K562 (cell line): ENCODE data around the gene CD52. TPM values are rescaled to one million over a fixed set of nuclear protein-coding genes. Genes with fewer than 3 reads are reported as not detected.

Source experiments
- ATAC-seq: fragments of 200-7000 bp; cut with Tn5 transposase; 3 replicates; pipeline ENCODE4 v1.9.1; 2020; ENCODE audit warnings: moderate library complexity
- BruUV-seq: library from RNA; stranded (reverse); fragments of 400-500 nt; replicated peaks from 2 replicates; lab custom pipeline; 2021; lab: Mats Ljungman, UMichigan
- CTCF ChIA-PET: fragments of 300-600 bp; formaldehyde crosslinking; extraction: SDS; loops from one replicate; lab custom pipeline; 2021; ENCODE audit warnings: low intra/inter-chr PET ratio; lab: Yijun Ruan, JAX
- POLR2A ChIA-PET: fragments of 300-600, 350-650 bp; sonication (Branson Sonifier 250); formaldehyde crosslinking; extraction: SDS; loops from one replicate; lab custom pipeline; 2021; ENCODE audit warnings: antibody characterized with exemption, inconsistent platforms; lab: Yijun Ruan, JAX
- DNase-seq, 4 experiments: peaks; one replicate each; pipeline versions ENCODE4 v3.0.0 to v3.0.0-alpha.2; 2011 to 2018; ENCODE audit warnings: low spot score in 3 of 4, mixed read lengths in 3 of 4; ENCODE audit errors: extremely low read depth in 1 of 4
- FAIRE-seq: peaks from 2 replicates; lab custom pipeline; 2011; peaks lifted over from hg19 to GRCh38; lab: Jason Lieb, UNC
- H2AFZ ChIP-seq: 2 replicates; pipeline ENCODE4 v1.6.0; 2011; ENCODE audit warnings: low read depth, low read length, control low read depth, inconsistent platforms
- H3K27ac ChIP-seq: fragments of 200-600 bp; 3 replicates; pipeline ENCODE4 v1.8.0; 2011; ENCODE audit warnings: low read depth, mild to moderate bottlenecking, control low read depth, inconsistent platforms, low read length, moderate library complexity, mixed read lengths; ENCODE audit errors: extremely low read depth
- H3K27me3 ChIP-seq, 2 experiments: fragments of 300-600 bp in 1 of 2; 2 replicates in 1 of 2; 3 replicates in 1 of 2; pipeline versions ENCODE4 v1.6.0 to v1.8.0; 2011; ENCODE audit warnings: inconsistent platforms in 2 of 2, low read length in 2 of 2, mild to moderate bottlenecking in 1 of 2, mixed read lengths in 1 of 2, moderate library complexity in 1 of 2; ENCODE audit not compliant: control insufficient read depth in 2 of 2, insufficient read depth in 2 of 2
- H3K36me3 ChIP-seq: fragments of 300-600 bp; 3 replicates; pipeline ENCODE4 v1.8.0; 2011; ENCODE audit warnings: mild to moderate bottlenecking, low read length, inconsistent platforms; ENCODE audit not compliant: control insufficient read depth, insufficient read depth
- H3K4me1 ChIP-seq, 2 experiments: fragments of 200-600 bp in 1 of 2; replicated peaks in 1 of 2; 2 replicates in 1 of 2; 3 replicates in 1 of 2; pipeline versions ENCODE4 v1.5.1 to v1.8.0; 2011; ENCODE audit warnings: inconsistent platforms in 2 of 2, low read length in 2 of 2, mild to moderate bottlenecking in 1 of 2, mixed read lengths in 1 of 2, moderate library complexity in 1 of 2; ENCODE audit not compliant: control insufficient read depth in 2 of 2, insufficient read depth in 2 of 2
- H3K4me2 ChIP-seq: 2 replicates; pipeline ENCODE4 v1.6.1; 2011; ENCODE audit warnings: low read length, control low read depth, inconsistent platforms, mixed read lengths; ENCODE audit not compliant: insufficient read depth
- H3K4me3 ChIP-seq: fragments of 200-600 bp; sonication (generic), shearing (Covaris generic); 2 replicates; pipeline ENCODE4 v1.5.1; 2016; ENCODE audit warnings: control low read depth, inconsistent platforms
- H3K79me2 ChIP-seq: fragments of 200-600 bp; 3 replicates; pipeline ENCODE4 v1.8.0; 2011; ENCODE audit warnings: low read length, inconsistent platforms; ENCODE audit not compliant: control insufficient read depth, insufficient read depth
- H3K9ac ChIP-seq, 2 experiments: 2 replicates each; pipeline versions ENCODE4 v1.6.0 to v1.6.1; 2011; ENCODE audit warnings: low read depth in 2 of 2, low read length in 2 of 2, control low read depth in 1 of 2, inconsistent platforms in 1 of 2, mild to moderate bottlenecking in 1 of 2, mixed read lengths in 1 of 2; ENCODE audit not compliant: insufficient read depth in 1 of 2
- H3K9me1 ChIP-seq: one replicate; pipeline ENCODE4 v1.6.0; 2011; ENCODE audit warnings: inconsistent platforms, mild to moderate bottlenecking, low read length, moderate library complexity; ENCODE audit not compliant: control insufficient read depth, insufficient read depth
- H3K9me3 ChIP-seq: replicated peaks from 2 replicates; pipeline ENCODE4 v1.5.1; 2011; ENCODE audit warnings: low read depth, low read length, inconsistent platforms; ENCODE audit not compliant: control insufficient read depth, insufficient read depth
- H4K20me1 ChIP-seq: replicated peaks from 2 replicates; pipeline ENCODE4 v1.6.1; 2011; ENCODE audit warnings: low read length, inconsistent platforms, mixed read lengths; ENCODE audit not compliant: control insufficient read depth, insufficient read depth
- CEBPG ChIP-seq, 3 experiments: fragments of 200-800 bp in 1 of 3; sonication (Bioruptor generic) in 1 of 3; sonication (generic) in 1 of 3; formaldehyde crosslinking in 1 of 3; IDR thresholded peaks in 2 of 3; conservative IDR thresholded peaks in 1 of 3; 2 replicates each; pipeline versions ENCODE4 v1.6.1 to v1.8.0; 2016 to 2022; ENCODE audit warnings: missing compliant biosample characterization in 2 of 3, missing genetic modification characterization in 2 of 3, mild to moderate bottlenecking in 1 of 3, missing genetic modification reagents in 1 of 3
- ELF2 ChIP-seq: fragments of 250-450 bp; sonication (Bioruptor Pico); IDR thresholded peaks from 2 replicates; pipeline ENCODE4 v1.5.0; 2021; ENCODE audit warnings: mild to moderate bottlenecking
- HMGN3 ChIP-seq: IDR thresholded peaks from 2 replicates; pipeline ENCODE4 v1.6.1; 2011; ENCODE audit warnings: borderline replicate concordance, low read depth, mild to moderate bottlenecking, mixed read lengths, low read length; ENCODE audit not compliant: insufficient read length; ENCODE audit errors: extremely low read depth
- ILK ChIP-seq: fragments of 450-650 bp; IDR thresholded peaks from 2 replicates; pipeline ENCODE4 v1.6.1; 2016; ENCODE audit warnings: missing genetic modification characterization, low read depth, mild to moderate bottlenecking, missing compliant biosample characterization, moderate library complexity, borderline replicate concordance
- NELFE ChIP-seq: IDR thresholded peaks from 2 replicates; pipeline ENCODE4 v1.6.1; 2011; ENCODE audit warnings: mild to moderate bottlenecking; ENCODE audit not compliant: insufficient read depth, insufficient read length
- NFIX ChIP-seq: fragments of 250-450 bp; sonication (Bioruptor Pico); IDR thresholded peaks from 2 replicates; pipeline ENCODE4 v1.4.0; 2020; ENCODE audit warnings: low read depth, mild to moderate bottlenecking, moderate library complexity
- NFYB ChIP-seq: IDR thresholded peaks from 2 replicates; pipeline ENCODE4 v1.6.1; 2011; ENCODE audit warnings: mild to moderate bottlenecking, moderate library complexity; ENCODE audit not compliant: insufficient read length; ENCODE audit errors: extremely low read depth
- NR2C1 ChIP-seq, 2 experiments: fragments of 450-650 bp; IDR thresholded peaks; 2 replicates each; pipeline ENCODE4 v1.6.1; 2017; ENCODE audit warnings: mild to moderate bottlenecking in 2 of 2, antibody characterized with exemption in 1 of 2, inconsistent platforms in 1 of 2, missing compliant biosample characterization in 1 of 2, missing genetic modification characterization in 1 of 2
- SPI1 ChIP-seq: IDR thresholded peaks from 2 replicates; pipeline ENCODE4 v1.6.1; 2011; ENCODE audit warnings: low read depth, low read length, control low read depth, borderline replicate concordance
- ZKSCAN1 ChIP-seq: fragments of 150-350 bp; IDR thresholded peaks from 2 replicates; pipeline ENCODE4 v1.6.1; 2016; ENCODE audit warnings: low read depth, low read length
- ZNF140 ChIP-seq: fragments of 250-450 bp; sonication (Bioruptor Pico); IDR thresholded peaks from 2 replicates; pipeline ENCODE4 v1.8.0; 2021; ENCODE audit warnings: moderate library complexity, mild to moderate bottlenecking, inconsistent platforms
- ZNF324 ChIP-seq: fragments of 250-450 bp; sonication (Bioruptor Pico); IDR thresholded peaks from 2 replicates; pipeline ENCODE4 v1.4.0; 2020; ENCODE audit warnings: mild to moderate bottlenecking
- ZNF561 ChIP-seq: fragments of 450-650 bp; formaldehyde crosslinking; conservative IDR thresholded peaks from 2 replicates; pipeline ENCODE4 v1.4.0; 2020; ENCODE audit warnings: mild to moderate bottlenecking, moderate library complexity
- WGBS: fragments of 100-300 bp; shearing (Covaris generic); methylation state at CpG from one replicate; pipeline ENCODE4 v1.1.6; 2016; ENCODE audit warnings: low coverage, mixed read lengths; ENCODE audit not compliant: insufficient coverage; ENCODE audit errors: missing lambda C conversion rate; 5-methylcytosine and 5-hydroxymethylcytosine counted together
- in situ Hi-C: fragments of 300-500 bp; cut with MboI; formaldehyde crosslinking; loops from 4 replicates; pipeline ENCODE4 v1.15.0; 2018; ENCODE audit warnings: inconsistent platforms, mixed read lengths
- intact Hi-C: fragments of 100-400 bp; cut with micrococcal nuclease; formaldehyde crosslinking; loops from 2 replicates; pipeline ENCODE4 v1.14.2; 2022
- polyA plus RNA-seq, 8 experiments: library from polyadenylated mRNA; depleted of rRNA in 4 of 8; stranded (reverse) in 5 of 8; unstranded in 3 of 8; fragments of >200 nt; fragmentation: Nextera tagmentation in 2 of 8; fragmentation: Illumina TruSeq in 1 of 8; extraction: Ambion mirVana in 2 of 8; extraction: Trizol in 1 of 8; gene quantifications; 2 replicates each; pipeline versions ENCODE4 v1.2.1 to v1.2.3, GENCODE V29; 2011 to 2014; ENCODE audit warnings: inconsistent platforms in 1 of 8, missing spikeins in 1 of 8
- total RNA-seq, 7 experiments: library from RNA; depleted of rRNA in 6 of 7; stranded (reverse); fragments of >200 nt in 6 of 7; fragmentation: Illumina TruSeq in 2 of 7; extraction: Trizol in 2 of 7; gene quantifications; 2 replicates each; pipeline versions ENCODE4 v1.2.1 to v1.2.3, GENCODE V29; 2011 to 2021; ENCODE audit warnings: low replicate concordance in 1 of 7
- TF ChIP-seq, protein P1 (sequence below): fragments of 450-650 bp; formaldehyde crosslinking; IDR thresholded peaks from 2 replicates; pipeline ENCODE4 v1.4.0; 2020; ENCODE audit warnings: mild to moderate bottlenecking, moderate library complexity
- TF ChIP-seq, protein P2 (sequence below): fragments of 250-450 bp; sonication (Bioruptor Pico); IDR thresholded peaks from 2 replicates; pipeline ENCODE4 v1.8.0; 2021; ENCODE audit warnings: moderate library complexity, mild to moderate bottlenecking, inconsistent platforms
- TF ChIP-seq, protein P3 (sequence below): fragments of 450-650 bp; formaldehyde crosslinking; IDR thresholded peaks from 2 replicates; pipeline ENCODE4 v1.4.0; 2022; ENCODE audit warnings: missing genetic modification characterization
- TF ChIP-seq, protein P4 (sequence below): sonication (generic); formaldehyde crosslinking; IDR thresholded peaks from 2 replicates; pipeline ENCODE4 v1.9.0; 2022; ENCODE audit warnings: mild to moderate bottlenecking, missing genetic modification reagents

Gene CD52
- total and polyA plus RNA-seq, 9 of the 15 experiments (the other 6 are each of a cell fraction or from before 2014, with no cell fraction given): 34.9 to 488 (median 173) TPM

DNA sequence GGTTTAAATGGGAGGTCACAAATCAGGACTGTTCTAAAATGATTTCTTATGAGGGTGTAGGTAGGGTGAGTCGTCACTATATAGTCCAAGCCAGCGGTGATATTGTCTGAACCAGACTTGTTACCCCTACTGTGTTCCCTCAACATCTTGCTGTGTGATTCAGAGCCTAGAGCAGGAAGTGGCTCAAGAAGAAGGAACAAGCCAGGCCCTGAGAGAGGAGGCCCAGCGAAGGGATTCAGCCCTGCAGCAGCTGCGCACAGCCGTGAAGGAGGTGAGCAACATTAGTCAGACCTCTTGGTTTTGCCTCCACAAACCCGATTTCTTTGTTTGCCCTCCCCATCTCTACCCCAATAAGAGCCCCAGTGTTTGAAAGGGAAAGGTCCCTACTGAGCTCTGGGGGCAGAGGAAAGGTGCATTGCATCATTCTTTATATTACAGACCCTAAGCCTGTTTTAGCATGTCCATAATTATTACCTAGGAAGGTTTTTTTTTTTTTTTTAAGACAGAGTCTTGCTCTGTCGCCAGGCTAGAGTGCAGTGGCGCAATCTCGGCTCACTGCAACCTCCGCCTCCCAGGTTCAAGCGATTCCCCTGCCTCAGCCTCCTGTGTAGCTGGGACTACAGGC is 42.8 kb upstream of the CD52 start:
- intact Hi-C loops (loop anchor here (1.0 kb wide), 3 partner anchors 46 to 116 kb away; partner anchors contain the start of gene CATSPER4), in situ Hi-C loops (loop anchor here (5.0 kb wide), 1 partner anchor 117 kb away; no protein-coding TSS in a partner anchor)
- Histone ChIP-seq H2AFZ (no peak overlapping the region), H4K20me1 (peaks cover 4% of the 10 kb centered on the region; the same call in 1 of the 2 replicates), H3K27me3 (no peaks in the 10 kb centered on the region), H3K4me3 (no peak overlapping the region), H3K4me1 (peaks cover 33 to 53% of the 10 kb centered on the region in 2 experiments), H3K4me2 (no peak overlapping the region), H3K9me3 (no peaks in the 10 kb centered on the region), H3K79me2 (peaks cover 6% of the 10 kb centered on the region; the same call in 2 of the 3 replicates), H3K27ac (peak overlapping the region; percentile 10; the same call in 1 of the 3 replicates), H3K9ac (0 out of 4 replicates have a peak overlapping the region, but pooled peaks of 1 of the 2 experiments have one; percentile 15), H3K9me1 (peaks cover 5% of the 10 kb centered on the region), H3K36me3 (peaks cover 89% of the 10 kb centered on the region)
- no TSS peak for BruUV-seq
- FAIRE-seq (no peak), ATAC-seq (no peak), DNase-seq (peak in 1 of 4 experiments; percentile 45)
- WGBS: 66% methylated on average over 9 of the region's 11 CpGs
- ChIA-PET CTCF (interaction anchor here (0.6 to 3.2 kb wide), 8 partner anchors 10 to 1405 kb away, joined by 3 to 31 read pairs (median 9); no protein-coding TSS in a partner anchor), POLR2A (interaction anchor here (0.6 to 1.3 kb wide), 11 partner anchors 10 to 649 kb away, joined by 3 to 6 read pairs (median 3); partner anchors contain the start of gene CEP85)
- TF ChIP-seq ZNF324 (no peak), HMGN3 (no peak), NR2C1 (IDR thresholded peaks at IDR 0.05) (no peak), NR2C1 (tag; IDR thresholded peaks at IDR 0.05) (no peak), ZKSCAN1 (peak; percentile 64; the same call in 1 of the 2 replicates), ZNF140 (CRISPR knock-in tag) (no peak), ZNF561 (CRISPR knock-in tag) (no peak), NFYB (no peak), CEBPG (CRISPR knock-in tag; IDR thresholded peaks at IDR 0.05) (no peak; the same call in 1 of the 2 replicates), CEBPG (tag; conservative IDR thresholded peaks at IDR 0.05 in 1 of 2, IDR thresholded peaks at IDR 0.05 in 1 of 2) (peak; percentile 71 to 79), ELF2 (CRISPR knock-in tag) (no peak), ILK (tag) (no peak), SPI1 (0 out of 2 replicates have a peak, but pooled peaks have one; percentile 10), NELFE (no peak), NFIX (CRISPR knock-in tag) (no peak)
- TF ChIP-seq, protein P1, sequence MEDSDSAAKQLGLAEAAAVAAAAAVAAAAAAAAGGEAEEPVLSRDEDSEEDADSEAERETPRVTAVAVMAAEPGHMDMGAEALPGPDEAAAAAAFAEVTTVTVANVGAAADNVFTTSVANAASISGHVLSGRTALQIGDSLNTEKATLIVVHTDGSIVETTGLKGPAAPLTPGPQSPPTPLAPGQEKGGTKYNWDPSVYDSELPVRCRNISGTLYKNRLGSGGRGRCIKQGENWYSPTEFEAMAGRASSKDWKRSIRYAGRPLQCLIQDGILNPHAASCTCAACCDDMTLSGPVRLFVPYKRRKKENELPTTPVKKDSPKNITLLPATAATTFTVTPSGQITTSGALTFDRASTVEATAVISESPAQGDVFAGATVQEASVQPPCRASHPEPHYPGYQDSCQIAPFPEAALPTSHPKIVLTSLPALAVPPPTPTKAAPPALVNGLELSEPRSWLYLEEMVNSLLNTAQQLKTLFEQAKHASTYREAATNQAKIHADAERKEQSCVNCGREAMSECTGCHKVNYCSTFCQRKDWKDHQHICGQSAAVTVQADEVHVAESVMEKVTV (CRISPR knock-in tag): no peak
- TF ChIP-seq, protein P2, sequence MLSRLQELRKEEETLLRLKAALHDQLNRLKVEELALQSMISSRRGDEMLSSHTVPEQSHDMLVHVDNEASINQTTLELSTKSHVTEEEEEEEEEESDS (CRISPR knock-in tag): no peak
- TF ChIP-seq, protein P3, sequence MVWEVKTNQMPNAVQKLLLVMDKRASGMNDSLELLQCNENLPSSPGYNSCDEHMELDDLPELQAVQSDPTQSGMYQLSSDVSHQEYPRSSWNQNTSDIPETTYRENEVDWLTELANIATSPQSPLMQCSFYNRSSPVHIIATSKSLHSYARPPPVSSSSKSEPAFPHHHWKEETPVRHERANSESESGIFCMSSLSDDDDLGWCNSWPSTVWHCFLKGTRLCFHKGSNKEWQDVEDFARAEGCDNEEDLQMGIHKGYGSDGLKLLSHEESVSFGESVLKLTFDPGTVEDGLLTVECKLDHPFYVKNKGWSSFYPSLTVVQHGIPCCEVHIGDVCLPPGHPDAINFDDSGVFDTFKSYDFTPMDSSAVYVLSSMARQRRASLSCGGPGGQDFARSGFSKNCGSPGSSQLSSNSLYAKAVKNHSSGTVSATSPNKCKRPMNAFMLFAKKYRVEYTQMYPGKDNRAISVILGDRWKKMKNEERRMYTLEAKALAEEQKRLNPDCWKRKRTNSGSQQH (CRISPR knock-in tag): no peak; the same call in 1 of the 2 replicates
- TF ChIP-seq, protein P4, sequence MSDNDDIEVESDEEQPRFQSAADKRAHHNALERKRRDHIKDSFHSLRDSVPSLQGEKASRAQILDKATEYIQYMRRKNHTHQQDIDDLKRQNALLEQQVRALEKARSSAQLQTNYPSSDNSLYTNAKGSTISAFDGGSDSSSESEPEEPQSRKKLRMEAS (CRISPR knock-in tag): 0 out of 2 replicates have a peak, but pooled peaks have one; percentile 7
